ENCODE results near the gene SYT12. TPM values are rescaled to one million over a fixed set of nuclear protein-coding genes. Genes with fewer than 3 reads are reported as not detected.

Gene SYT12
- total RNA-seq, 1 donor from 2014 or later, result 0.44 TPM

- no peak for DNase-seq (ENCODE audit: low read depth, low spot score)
- H3K27me3 Mint-ChIP-seq (ENCODE audit: low read depth), result peaks cover 23% of the 10 kb centered on the region
- no peaks in the 10 kb centered on the region for H3K9me3 Mint-ChIP-seq
- no peaks in the 10 kb centered on the region for H3K36me3 Mint-ChIP-seq (ENCODE audit: low read depth)
- H3K4me1 Mint-ChIP-seq, result peaks cover 10% of the 10 kb centered on the region
- no peak for TF ChIP-seq CTCF (conservative IDR thresholded peaks at IDR 0.05)
- H3K4me3 Mint-ChIP-seq, result no peak overlapping the region
- no peak overlapping the region for H3K27ac Mint-ChIP-seq (ENCODE audit: unreplicated experiment)
These were observed 35.6 kb downstream of the SYT12 start for GRCh38 chr11:67058506-67058905.

GRCh38 chr11:67059671-67060070 lies 36.7 kb downstream of the SYT12 start:
- Mint-ChIP-seq H3K4me1 (peaks cover 5% of the 10 kb centered on the region), H3K4me3 (no peak overlapping the region), H3K27ac (ENCODE audit: unreplicated experiment) (no peak overlapping the region), H3K36me3 (ENCODE audit: low read depth) (no peaks in the 10 kb centered on the region), H3K9me3 (no peaks in the 10 kb centered on the region), H3K27me3 (ENCODE audit: low read depth) (peaks cover 23% of the 10 kb centered on the region)
- DNase-seq (ENCODE audit: low read depth, low spot score), result no peak
- TF ChIP-seq CTCF (conservative IDR thresholded peaks at IDR 0.05), result no peak

- Mint-ChIP-seq H3K27me3 (ENCODE audit: low read depth) (peaks cover 21% of the 10 kb centered on the region), H3K36me3 (ENCODE audit: low read depth) (no peaks in the 10 kb centered on the region), H3K4me1 (peaks cover 5% of the 10 kb centered on the region), H3K4me3 (no peak overlapping the region), H3K9me3 (no peaks in the 10 kb centered on the region), H3K27ac (ENCODE audit: unreplicated experiment) (no peak overlapping the region)
- no peak for DNase-seq (ENCODE audit: low read depth, low spot score)
- no peak for TF ChIP-seq CTCF (conservative IDR thresholded peaks at IDR 0.05)
These were observed 37.2 kb downstream of the SYT12 start for GRCh38 chr11:67060111-67060522.

- Mint-ChIP-seq H3K27ac (ENCODE audit: unreplicated experiment) (no peak overlapping the region), H3K36me3 (ENCODE audit: low read depth) (no peaks in the 10 kb centered on the region), H3K4me3 (no peak overlapping the region), H3K9me3 (no peaks in the 10 kb centered on the region), H3K4me1 (no peaks in the 10 kb centered on the region), H3K27me3 (ENCODE audit: low read depth) (peaks cover 3% of the 10 kb centered on the region)
- DNase-seq (ENCODE audit: low read depth, low spot score), result no peak
- TF ChIP-seq CTCF (conservative IDR thresholded peaks at IDR 0.05), result no peak
These were observed 39.8 kb downstream of the SYT12 start for GRCh38 chr11:67062526-67063373.

GRCh38 chr11:67066333-67066709 lies 43.4 kb downstream of the SYT12 start:
- no peak for DNase-seq (ENCODE audit: low read depth, low spot score)
- Mint-ChIP-seq H3K27me3 (ENCODE audit: low read depth) (no peaks in the 10 kb centered on the region), H3K36me3 (ENCODE audit: low read depth) (no peaks in the 10 kb centered on the region), H3K4me1 (no peaks in the 10 kb centered on the region), H3K4me3 (no peak overlapping the region), H3K27ac (ENCODE audit: unreplicated experiment) (peak overlapping the region; percentile 27), H3K9me3 (no peaks in the 10 kb centered on the region)
- no peak for TF ChIP-seq CTCF (conservative IDR thresholded peaks at IDR 0.05)

Data from neural crest cell (in vitro differentiated cells).